OCI-LY7 (cell line): Measurements from ENCODE around the gene EEF2K.
A peak's percentile ranks its signal among the peaks of the same experiment; 100 is the strongest.

ENCODE experiments used
- CTCF ChIP-seq: fragments of 200-600 bp; sonication (generic); conservative IDR thresholded peaks from 2 replicates; pipeline ENCODE4 v1.5.1; 2014; ENCODE audit warnings: mild to moderate bottlenecking, antibody characterized with exemption, low read length, moderate library complexity, mixed read lengths
- EZH2phosphoT487 ChIP-seq: fragments of 200-600 bp; sonication (generic); IDR thresholded peaks from 2 replicates; pipeline ENCODE4 v1.6.1; 2018; ENCODE audit warnings: low read depth, borderline replicate concordance, mild to moderate bottlenecking, mixed run types, antibody characterized with exemption, low read length, moderate library complexity, mixed read lengths

GRCh38 chr16:22206013-22206841 is at the start of gene EEF2K:
- peak; percentile 76 for TF ChIP-seq CTCF
- TF ChIP-seq EZH2phosphoT487, result no peak
